Body of pancreas (tissue), 4 donors: ENCODE data around the gene PDZRN3. TPM values are rescaled to one million over a fixed set of nuclear protein-coding genes. Genes with fewer than 3 reads are reported as not detected.

Source experiments
- ATAC-seq: fragments of 150-250 bp; one replicate; pipeline ENCODE4 v1.9.1; 2016
- DNase-seq, 4 donors: peaks; one replicate each; pipeline ENCODE4 v3.0.0-alpha.2; 2019
- H3K27ac ChIP-seq, 4 donors: fragments of 200-600 bp; sonication (generic); 1 replicate in 3 of 4; 2 replicates in 1 of 4; pipeline versions ENCODE4 v1.5.1 to v1.6.1; 2016 to 2019; ENCODE audit warnings: mild to moderate bottlenecking in 1 of 4, mixed read lengths in 1 of 4, moderate library complexity in 1 of 4
- H3K27me3 ChIP-seq, 2 donors: fragments of 200-600 bp; sonication (generic); one replicate each; pipeline ENCODE4 v1.6.0; 2016; ENCODE audit warnings: mild to moderate bottlenecking in 1 of 2
- H3K36me3 ChIP-seq, 2 donors: fragments of 200-600 bp; sonication (generic); replicated peaks in 1 of 2; 2 replicates each; pipeline ENCODE4 v1.5.1; 2016; ENCODE audit warnings: low read depth in 2 of 2; ENCODE audit not compliant: insufficient read depth in 1 of 2
- H3K4me1 ChIP-seq: fragments of 200-600 bp; sonication (generic); one replicate; pipeline ENCODE4 v1.6.0; 2016
- H3K4me3 ChIP-seq, 2 donors: fragments of 200-600 bp; sonication (generic); 1 replicate in 1 of 2; 2 replicates in 1 of 2; pipeline ENCODE4 v1.5.1; 2016 to 2019
- H3K9me3 ChIP-seq, 3 donors: fragments of 200-600 bp; sonication (generic); 1 replicate in 2 of 3; 2 replicates in 1 of 3; pipeline ENCODE4 v1.5.1; 2016
- POLR2A ChIP-seq, 3 donors: fragments of 450-650 bp; IDR thresholded peaks; one replicate each; pipeline ENCODE4 v1.6.1; 2016; ENCODE audit warnings: antibody characterized with exemption in 3 of 3, mild to moderate bottlenecking in 2 of 3
- WGBS, 2 donors: methylation state at CpG; one replicate each; pipeline ENCODE4 v1.1.5; 2017; 5-methylcytosine and 5-hydroxymethylcytosine counted together
- intact Hi-C: fragments of 100-400 bp; cut with DNase I; formaldehyde crosslinking; loops from one replicate; pipeline ENCODE4 v1.15.1; 2023
- total RNA-seq, 2 donors: library from RNA; depleted of rRNA; stranded (reverse); fragments of >200 nt; gene quantifications; one replicate each; pipeline ENCODE4 v1.1.0, GENCODE V29; 2016
- TF ChIP-seq, protein P1 (sequence below), 7 experiments: fragments of 450-650 bp in 4 of 7; fragments of 200-600 bp in 3 of 7; sonication (generic) in 3 of 7; IDR thresholded peaks; one replicate each; pipeline ENCODE4 v1.5.1; 2016 to 2019; ENCODE audit warnings: antibody characterized with exemption in 7 of 7

The PDZRN3 gene
- total RNA-seq, 2 donors from 2014 or later: 18.9 to 41.9 TPM

- no peak for TF ChIP-seq POLR2A (IDR thresholded peaks at IDR 0.05)
- TF ChIP-seq, protein P1, sequence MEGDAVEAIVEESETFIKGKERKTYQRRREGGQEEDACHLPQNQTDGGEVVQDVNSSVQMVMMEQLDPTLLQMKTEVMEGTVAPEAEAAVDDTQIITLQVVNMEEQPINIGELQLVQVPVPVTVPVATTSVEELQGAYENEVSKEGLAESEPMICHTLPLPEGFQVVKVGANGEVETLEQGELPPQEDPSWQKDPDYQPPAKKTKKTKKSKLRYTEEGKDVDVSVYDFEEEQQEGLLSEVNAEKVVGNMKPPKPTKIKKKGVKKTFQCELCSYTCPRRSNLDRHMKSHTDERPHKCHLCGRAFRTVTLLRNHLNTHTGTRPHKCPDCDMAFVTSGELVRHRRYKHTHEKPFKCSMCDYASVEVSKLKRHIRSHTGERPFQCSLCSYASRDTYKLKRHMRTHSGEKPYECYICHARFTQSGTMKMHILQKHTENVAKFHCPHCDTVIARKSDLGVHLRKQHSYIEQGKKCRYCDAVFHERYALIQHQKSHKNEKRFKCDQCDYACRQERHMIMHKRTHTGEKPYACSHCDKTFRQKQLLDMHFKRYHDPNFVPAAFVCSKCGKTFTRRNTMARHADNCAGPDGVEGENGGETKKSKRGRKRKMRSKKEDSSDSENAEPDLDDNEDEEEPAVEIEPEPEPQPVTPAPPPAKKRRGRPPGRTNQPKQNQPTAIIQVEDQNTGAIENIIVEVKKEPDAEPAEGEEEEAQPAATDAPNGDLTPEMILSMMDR (IDR thresholded peaks at IDR 0.05): no peak
- Histone ChIP-seq H3K36me3 (no peaks in the 10 kb centered on the region), H3K4me1 (no peaks in the 10 kb centered on the region), H3K9me3 (no peaks in the 10 kb centered on the region), H3K4me3 (no peak overlapping the region), H3K27me3 (no peaks in the 10 kb centered on the region), H3K27ac (no peak overlapping the region)
- intact Hi-C loops: no loop called here
- DNase-seq (no peak), ATAC-seq (no peak)
- WGBS, 2 donors: 52 to 67% methylated on average over 5 of the region's 5 CpGs
Observed at GRCh38 chr3:73600293-73600938, 24.3 kb downstream of the PDZRN3 start.

DNA sequence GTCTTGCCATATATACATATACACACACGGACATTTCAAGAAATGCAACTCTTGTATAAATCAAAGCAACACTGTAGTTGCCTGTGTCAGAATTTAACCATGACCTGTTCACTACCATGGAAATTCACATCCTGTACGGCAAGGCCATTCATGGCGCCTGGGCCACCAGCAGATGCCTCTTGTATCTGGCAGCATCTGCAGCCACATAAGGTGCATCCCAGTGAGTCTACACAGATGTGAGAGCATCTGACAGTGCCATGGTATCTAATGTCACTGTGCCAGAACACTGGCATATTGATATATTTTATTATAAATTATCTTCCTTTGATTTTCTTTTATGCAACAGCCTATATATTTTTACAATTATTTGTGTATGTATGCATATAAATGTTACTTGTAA lies 25.1 kb downstream of the PDZRN3 start:
- H3K9me3 ChIP-seq: no peaks in the 10 kb centered on the region
- WGBS, 2 donors: 93 to 96% methylated on average over 3 of the region's 3 CpGs
- ATAC-seq: no peak
- no peaks in the 10 kb centered on the region for H3K36me3 ChIP-seq
- no peak for DNase-seq
- H3K27ac ChIP-seq: no peak overlapping the region
- TF ChIP-seq POLR2A (IDR thresholded peaks at IDR 0.05): no peak
- TF ChIP-seq, protein P1 (IDR thresholded peaks at IDR 0.05): no peak
- no peaks in the 10 kb centered on the region for H3K27me3 ChIP-seq
- intact Hi-C loops: no loop called here
- no peaks in the 10 kb centered on the region for H3K4me1 ChIP-seq
- H3K4me3 ChIP-seq: no peak overlapping the region

DNA sequence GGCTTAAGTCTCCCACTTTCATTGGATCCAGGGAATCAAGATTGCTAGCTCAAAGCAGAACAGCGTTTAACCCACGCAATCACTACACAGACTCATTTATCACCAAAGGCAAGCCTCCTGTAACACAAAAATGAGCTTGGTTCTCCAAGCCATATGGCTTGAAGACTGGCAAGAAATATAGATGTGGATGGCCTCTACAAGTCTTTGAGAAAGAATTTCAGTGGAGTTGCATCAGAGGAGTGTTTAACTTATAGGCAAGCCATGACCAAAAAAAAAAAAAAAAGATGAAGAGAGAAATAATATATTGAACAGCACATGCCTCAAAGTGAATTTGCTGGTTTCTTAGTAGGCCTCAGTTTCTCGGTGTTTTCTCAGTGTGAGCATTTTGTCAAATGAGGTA lies 27.3 kb downstream of the PDZRN3 start:
- WGBS, 2 donors: 81 to 86% methylated on average over 3 of the region's 3 CpGs
- no peaks in the 10 kb centered on the region for H3K9me3 ChIP-seq
- intact Hi-C loops: no loop called here
- no peak for TF ChIP-seq POLR2A (IDR thresholded peaks at IDR 0.05)
- TF ChIP-seq, protein P1 (IDR thresholded peaks at IDR 0.05): no peak
- ATAC-seq (no peak), DNase-seq (no peak)
- H3K27me3 ChIP-seq: no peaks in the 10 kb centered on the region
- H3K4me3 ChIP-seq: no peak overlapping the region
- H3K4me1 ChIP-seq: no peaks in the 10 kb centered on the region
- H3K36me3 ChIP-seq: no peaks in the 10 kb centered on the region
- no peak overlapping the region for H3K27ac ChIP-seq

DNA sequence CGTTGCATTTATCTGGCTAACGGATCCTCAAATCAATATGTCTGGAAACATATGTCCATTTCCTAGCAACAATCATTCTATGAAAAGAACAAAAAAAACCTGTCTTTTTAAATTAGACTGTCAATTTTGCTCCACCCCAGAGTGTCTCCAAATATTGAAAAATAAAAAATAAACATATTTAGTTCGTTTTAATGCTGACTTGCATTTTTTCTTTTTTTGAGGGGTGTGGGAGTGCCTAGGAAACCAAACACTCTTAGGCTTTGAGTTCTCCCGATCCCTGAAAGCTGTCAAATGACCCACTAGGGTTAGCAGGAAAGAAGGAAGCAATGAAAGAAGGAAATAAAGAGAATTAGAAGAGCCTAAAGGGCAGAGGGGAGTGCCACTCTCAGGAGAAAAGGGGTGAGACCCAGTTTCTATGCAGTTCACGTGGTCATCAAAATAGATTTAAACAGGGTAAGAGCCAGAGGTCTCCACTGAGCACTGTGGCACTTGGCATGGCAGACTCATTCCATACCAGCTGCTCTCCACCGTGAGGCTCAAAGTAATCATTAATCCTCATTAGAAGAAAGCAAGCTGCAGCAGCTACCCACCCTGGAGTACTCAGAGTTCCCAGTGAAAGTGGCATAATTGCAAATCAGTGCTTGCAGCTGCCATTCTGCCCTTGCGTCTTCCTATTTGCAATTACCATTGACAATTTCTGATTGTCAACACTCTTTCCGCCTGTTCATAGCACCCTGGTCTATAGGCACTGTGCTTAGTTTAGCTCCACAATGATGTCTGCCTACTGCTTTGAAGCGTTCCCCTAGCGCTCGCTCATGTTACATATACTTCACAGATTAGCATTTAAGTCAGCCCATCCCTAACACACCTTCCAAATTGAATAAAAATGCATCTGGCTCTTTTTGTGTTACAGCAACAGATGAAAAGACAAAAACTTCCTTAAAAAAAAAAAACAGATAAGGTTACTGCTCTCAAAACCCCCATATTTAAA lies 32.3 kb downstream of the PDZRN3 start:
- H3K27me3 ChIP-seq: no peaks in the 10 kb centered on the region
- H3K9me3 ChIP-seq: no peaks in the 10 kb centered on the region
- no peak for TF ChIP-seq POLR2A (IDR thresholded peaks at IDR 0.05)
- TF ChIP-seq, protein P1 (IDR thresholded peaks at IDR 0.05): no peak
- WGBS, 2 donors: 62 to 77% methylated on average over 11 of the region's 11 CpGs
- no peak for ATAC-seq
- H3K4me3 ChIP-seq: no peak overlapping the region
- H3K4me1 ChIP-seq: no peaks in the 10 kb centered on the region
- DNase-seq: no peak
- H3K27ac ChIP-seq: no peak overlapping the region
- H3K36me3 ChIP-seq: no peaks in the 10 kb centered on the region
- intact Hi-C loops: no loop called here
